Stimulated activated CD8-positive, alpha-beta memory T cell treated with anti-CD3 and anti-CD28 coated beads, Interleukin-7, amount 100 ng/mL, for 1 hour (primary cell): ENCODE measurements around the gene ADAT2.
A peak's percentile ranks its signal among the peaks of the same experiment; 100 is the strongest.
"Not testable (repeated sequence)": the region's sequence is repeated elsewhere in the genome, so short reads cannot be mapped to it uniquely, and the experiment has no call there.

Source experiments
- DNase-seq, 2 donors: peaks; one replicate each; pipeline ENCODE4 v3.0.0-alpha.2; 2020; ENCODE audit warnings: low read depth in 2 of 2

The ADAT2 gene

DNA sequence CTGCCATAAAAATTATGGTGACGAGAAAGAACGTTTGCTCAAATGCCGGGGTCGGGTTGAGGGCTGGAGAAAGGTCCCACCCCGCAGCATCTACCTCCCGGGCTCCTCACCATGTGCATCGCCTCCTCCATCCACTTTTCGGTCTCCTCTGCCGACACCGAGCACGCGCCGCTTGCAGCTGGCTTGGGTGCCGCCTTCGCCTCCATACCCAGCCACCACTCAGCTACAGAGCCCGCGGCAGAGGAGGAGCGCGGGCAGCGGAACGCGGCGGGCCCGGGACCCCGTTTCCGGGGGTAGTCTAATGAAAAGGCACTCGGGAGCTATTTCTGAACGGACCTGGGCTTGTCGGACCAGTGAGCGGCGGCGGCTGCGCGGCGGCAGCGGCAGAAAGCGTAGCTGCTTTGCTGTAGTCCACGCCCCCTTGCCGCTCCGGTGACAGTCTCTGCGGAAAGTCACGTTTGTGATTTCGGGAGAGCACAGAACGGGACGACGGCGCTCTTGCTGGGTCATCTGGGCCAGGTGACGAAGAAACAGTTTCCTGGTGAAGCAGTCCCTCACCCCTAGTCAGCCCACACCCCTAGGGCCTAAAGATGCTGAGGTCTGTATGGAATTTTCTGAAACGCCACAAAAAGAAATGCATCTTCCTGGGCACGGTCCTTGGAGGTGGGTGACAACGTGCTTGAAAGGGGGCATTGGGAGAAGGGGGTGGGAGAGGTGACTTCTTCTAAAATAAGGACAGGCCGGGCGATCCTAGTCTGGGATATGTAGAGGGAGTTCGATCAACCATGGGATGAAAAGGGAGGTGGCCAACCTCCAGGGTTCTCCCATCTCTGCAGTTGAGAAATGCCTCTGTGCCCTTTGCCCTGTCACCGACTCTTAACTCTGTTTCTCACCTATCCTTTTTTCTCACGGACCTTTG, at the start of gene ADAT2, which contains the start of gene PEX3:
Gene ADAT2, minus strand, starts transcription at position 243 of the 919 bp plus-strand sequence. Its CDS starts 37 bp downstream, at position 206.
Gene PEX3, plus strand, starts transcription at position 353 of the 919 bp plus-strand sequence. Its CDS starts 238 bp downstream, at position 591.
- DNase-seq = peak; percentile 80 to 85

DNA sequence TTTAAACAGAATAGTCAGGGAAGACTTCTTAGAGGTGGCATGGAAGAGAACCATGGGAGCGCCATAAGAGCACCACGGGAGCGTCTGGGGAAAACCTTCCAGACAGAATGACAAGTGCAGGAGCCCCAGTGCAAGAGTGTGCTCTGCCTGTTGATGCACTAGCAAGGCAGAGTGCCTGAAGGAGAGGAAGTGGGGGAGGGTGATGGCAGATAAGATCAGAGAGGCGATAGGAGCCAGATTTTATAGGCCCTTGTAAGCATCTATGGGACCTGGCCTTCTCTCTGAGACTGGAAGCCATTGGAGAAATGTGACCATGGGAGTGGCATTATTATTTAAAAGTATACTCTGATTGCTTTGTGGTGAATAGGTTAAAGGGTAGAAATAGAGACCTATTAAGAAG, 47.9 kb upstream of the ADAT2 start:
- DNase-seq = no peak

DNA sequence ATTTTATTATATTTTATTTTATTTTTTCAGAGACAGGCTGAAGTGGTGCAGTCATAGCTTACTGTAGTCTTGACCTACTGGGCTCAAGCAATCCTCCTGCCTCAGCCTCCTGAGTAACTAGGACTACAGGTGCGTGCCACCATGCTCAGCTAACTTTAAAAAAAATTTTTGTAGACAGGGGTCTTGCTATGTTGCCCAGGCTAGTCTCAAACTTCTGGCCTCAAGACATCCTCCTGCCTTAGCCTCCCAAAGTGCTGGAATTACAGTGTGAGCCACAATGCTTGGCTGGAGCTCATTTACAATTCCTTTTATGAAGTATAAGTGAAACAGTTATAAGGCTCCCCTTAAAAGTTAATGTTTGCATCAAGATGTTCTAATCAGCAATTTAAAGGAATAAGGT, 46.5 kb upstream of the ADAT2 start:
- no peak for DNase-seq

DNA sequence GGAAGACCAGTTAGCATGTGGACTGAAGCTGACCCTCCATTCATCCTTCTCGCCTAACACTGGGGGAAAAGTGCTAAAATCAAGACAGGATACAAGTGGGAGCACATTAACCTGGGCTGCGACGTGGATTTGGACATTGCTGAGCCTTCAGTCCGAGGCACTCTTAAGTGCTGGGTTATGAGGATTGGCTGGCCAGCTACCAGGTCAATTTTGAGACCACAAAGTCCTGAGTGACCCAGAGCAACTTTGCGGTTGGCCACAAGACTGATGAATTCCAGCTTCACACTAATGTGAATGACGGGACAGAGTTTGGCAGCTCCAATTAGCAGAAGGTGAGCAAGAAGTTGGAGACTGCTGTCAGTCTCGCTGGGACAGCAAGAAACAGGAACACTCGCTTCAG, 40.3 kb upstream of the ADAT2 start:
- DNase-seq = no peak

DNA sequence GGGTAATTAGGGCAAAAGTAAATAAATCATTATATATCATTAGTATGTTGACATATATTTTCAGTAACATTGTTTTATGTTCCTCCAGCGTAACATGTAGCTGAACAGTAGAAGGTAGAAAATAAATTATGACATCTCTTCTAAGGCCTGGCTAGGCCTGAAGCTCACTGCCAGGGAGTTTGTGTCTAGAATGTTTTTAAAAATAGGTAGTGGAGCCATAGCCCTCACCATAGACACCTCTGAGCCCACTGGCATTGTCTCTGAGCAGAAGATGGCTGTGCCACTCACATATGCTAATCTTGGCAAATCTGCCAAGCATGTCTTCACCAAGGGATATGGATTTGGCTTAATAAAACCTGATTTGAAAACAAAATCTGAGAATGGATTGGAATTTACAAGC, 39.7 kb upstream of the ADAT2 start:
- DNase-seq = no peak

DNA sequence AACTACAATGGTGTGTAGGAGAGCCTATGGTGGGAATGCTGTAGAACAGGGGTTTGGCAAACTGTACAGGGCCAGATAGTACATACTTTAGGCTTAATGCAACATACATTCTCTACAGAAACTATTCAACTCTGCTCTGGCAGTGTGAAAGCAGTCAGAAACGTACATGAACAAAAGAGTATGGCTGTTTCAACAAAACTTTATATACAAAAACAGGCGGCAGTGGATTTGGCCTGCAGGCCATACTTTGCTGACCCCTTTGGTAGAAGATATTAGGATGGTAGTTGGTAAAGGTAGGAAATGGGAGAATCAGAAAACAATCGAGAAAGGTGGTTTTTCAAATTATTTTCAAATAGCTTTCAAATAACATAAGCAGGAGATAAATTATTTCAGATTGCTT, 36.3 kb upstream of the ADAT2 start:
- no peak for DNase-seq

DNA sequence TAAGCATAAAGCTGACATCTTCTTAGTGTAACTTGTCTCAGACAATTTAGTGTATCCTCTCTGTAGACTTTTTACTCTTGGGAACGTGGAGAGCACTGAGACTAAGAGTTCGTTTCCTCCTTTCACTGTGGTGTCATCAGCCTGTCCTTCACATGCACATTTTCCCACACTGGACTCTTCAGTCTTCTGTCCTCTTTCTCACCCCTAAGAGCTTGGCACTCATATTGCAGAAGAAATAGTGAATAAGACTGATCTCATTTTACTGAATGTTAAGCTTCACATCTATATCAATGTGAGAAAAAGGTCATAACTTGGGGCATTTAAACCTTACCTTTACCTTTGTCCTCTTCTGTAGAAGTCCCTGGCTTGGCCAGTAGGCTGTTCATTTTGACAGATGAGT, 35.5 kb upstream of the ADAT2 start:
- no peak for DNase-seq

DNA sequence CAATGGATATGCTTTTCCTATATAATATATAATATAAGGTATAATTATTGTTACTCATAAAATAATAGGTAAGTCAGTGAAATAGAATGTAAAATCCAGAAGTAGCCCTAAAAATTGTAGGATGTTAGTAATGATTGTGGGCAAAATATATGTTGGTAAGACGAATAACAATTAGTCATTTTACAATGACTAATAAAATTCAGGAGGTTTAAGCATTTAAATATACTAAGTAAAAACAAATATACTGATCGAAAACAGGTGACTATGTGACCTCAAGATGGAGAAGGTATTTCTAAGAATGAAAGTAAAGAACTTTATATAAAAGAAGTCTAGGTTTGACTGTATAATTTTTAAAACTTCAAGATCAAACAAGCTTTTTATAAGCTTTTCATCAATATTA, 32.1 kb upstream of the ADAT2 start:
- no peak for DNase-seq

DNA sequence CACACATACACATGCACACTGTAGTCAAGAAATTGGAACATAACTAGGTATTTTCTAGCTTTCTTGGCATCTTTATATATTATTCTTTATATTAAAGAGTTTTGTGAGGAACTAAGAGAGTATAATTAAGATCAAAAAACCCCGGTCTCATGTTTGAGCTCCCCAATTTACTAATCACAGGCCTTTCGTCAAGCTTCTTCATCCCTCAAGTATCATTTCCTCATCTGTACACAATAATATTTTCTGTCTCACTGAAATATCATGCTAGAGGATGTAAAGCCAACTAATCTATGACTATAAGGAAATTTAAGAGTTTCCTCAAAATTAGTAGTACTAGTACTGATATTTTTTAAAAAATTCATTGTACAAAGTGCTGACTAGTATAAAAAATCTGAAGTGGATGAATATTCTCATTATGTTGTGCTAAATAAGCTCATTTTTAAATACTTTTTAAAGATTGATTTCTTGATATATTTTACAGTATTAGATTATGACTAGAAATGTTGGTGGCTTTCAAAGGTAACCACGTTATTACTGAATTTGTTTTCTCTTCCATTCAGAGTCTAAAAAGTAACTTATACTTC, 28.1 kb upstream of the ADAT2 start:
- DNase-seq = no peak

DNA sequence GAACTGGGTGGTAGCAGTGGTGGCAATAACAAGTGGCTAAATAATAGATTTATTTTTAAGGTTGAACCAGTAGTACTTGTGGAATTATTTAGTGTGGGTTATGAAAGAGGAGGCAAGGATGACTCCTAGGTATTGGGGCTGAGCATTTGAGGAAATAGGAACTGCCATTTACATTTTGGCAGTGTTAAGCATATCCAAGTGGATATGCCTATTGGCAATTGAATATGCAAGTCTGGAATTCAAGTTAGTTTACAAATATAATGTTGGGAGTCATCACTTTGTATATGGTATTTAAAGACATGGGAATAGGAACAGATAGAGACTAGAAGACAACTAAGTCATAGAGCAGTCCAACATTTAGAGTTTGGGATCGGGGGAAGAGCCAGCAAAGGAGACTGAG, 26.1 kb upstream of the ADAT2 start:
- DNase-seq = no peak

DNA sequence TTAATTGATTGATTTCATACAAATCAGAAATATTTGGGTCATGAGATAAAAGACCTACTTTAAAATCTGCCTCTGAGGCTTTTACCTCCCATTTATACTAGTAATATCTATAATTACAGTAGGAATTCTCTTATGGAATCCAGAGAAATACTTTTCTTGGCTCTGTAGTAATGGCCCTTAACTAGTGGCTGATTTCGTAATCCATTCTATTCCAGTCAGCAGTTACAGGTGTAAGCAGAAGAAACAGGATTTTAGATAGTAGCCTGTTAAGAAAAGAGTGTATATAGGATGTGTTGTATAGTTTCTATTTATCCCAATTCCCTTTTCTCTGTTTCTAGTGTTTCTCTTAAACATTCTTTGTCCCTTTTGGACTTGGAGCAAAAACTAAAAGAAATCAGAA, 21.3 kb upstream of the ADAT2 start:
- no peak for DNase-seq

DNA sequence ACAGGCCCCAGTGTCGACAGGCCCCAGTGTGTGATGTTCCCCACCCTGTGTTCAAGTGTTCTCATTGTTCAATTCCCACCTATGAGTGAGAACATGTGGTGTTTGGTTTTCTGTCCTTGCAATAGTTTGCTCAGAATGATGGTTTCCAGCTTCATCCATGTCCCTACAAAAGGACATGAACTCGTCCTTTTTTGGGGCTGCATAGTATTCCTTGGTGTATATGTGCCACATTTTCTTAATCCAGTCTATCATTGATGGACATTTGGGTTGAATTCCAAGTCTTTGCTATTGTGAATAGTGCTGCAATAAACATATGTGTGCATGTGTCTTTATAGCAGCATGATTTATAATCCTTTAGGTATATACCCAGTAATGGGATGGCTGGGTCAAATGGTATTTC, 18.3 kb upstream of the ADAT2 start:
- not testable (repeated sequence) for DNase-seq

DNA sequence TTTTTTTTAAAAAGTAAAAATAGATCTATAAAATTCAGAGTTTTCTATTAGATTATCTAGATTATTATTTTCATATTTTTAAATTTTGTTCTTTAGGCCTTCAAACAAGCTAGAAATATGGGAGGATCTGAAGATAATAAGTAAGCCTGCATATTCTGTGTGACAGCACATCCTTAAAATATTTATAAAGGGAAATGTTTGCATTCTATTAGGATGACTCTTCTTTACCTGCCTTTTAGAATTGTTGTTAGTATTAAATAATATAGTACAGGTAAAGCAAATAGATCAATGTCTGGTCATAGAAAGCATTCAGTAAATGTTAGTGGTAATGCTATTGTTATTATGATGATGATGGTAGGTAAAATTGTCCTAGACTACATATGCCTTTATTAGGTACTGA, 17.5 kb upstream of the ADAT2 start:
- no peak for DNase-seq

DNA sequence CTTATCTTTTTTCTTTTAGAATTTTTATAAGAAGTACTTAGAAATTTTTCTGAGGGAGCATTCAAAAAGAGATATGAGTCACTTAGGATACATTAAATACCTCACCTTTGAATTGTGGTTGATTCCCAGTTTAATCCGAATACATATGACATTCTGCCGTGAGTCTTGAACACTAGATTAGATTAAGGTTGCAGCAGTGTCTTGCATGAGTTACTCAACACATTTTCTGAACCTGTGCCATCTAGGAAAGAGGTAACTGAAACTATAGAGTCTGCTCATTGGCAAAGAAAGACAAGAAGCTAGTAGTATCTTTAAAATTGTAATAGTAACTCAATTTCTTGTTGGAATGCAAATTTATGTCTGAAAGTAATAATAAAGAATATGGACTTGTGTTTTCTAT, 15.1 kb upstream of the ADAT2 start:
- DNase-seq = no peak

DNA sequence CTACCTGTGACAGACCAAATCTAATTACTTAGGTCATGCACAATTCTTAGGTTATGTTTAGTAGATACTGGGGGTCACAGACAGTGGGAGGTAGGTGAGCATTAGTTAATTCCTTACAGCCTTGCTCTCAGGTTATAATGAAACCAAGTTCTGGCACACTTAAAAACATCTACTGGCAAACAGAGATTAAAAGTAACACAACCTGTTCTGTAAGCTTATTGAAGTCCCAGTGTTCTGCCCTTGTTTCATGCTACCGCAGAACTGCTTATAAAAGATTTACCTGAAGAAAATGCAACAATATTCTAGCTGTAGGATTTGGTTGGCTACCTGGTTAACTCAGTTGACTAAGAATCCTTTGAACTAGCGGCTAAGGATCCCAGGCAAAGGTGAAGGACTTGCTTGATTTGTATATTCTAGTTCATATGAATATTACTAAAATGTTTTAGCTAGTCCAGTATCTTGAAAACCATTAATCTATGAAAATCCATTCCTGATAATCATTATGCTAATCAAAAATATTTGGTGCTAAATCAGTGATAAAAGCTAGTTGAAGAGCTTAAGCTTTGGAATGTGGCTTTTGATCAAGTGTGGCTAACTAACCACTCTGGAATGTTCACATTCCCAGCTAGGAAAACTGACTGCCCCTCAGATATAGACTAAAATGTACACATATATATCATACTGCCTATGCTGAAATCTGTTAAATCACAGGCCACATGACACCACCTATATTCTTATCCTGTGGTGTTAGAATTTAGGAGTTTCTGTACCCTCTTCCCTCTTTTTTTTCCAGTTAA, 7.3 kb upstream of the ADAT2 start:
- DNase-seq = no peak

DNA sequence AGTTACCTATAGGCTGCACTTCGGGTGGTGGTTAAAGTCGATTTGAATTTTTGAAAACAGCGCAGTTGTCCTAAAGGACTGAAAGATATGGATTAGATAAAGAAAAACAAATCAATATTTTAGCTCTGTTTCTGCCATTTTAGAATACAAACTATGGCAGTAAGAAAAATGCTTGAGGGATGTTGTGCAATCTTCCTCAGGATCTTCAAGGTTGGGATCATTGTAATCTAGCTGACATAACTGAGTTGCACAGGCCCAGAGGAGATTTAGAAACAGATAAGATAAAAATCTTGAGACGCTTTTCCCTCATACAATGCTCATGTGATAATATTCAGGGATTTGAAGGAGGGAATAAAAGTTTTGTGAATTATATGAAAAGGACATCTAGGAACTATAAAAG, 1.0 kb upstream of the ADAT2 start:
- no peak for DNase-seq

DNA sequence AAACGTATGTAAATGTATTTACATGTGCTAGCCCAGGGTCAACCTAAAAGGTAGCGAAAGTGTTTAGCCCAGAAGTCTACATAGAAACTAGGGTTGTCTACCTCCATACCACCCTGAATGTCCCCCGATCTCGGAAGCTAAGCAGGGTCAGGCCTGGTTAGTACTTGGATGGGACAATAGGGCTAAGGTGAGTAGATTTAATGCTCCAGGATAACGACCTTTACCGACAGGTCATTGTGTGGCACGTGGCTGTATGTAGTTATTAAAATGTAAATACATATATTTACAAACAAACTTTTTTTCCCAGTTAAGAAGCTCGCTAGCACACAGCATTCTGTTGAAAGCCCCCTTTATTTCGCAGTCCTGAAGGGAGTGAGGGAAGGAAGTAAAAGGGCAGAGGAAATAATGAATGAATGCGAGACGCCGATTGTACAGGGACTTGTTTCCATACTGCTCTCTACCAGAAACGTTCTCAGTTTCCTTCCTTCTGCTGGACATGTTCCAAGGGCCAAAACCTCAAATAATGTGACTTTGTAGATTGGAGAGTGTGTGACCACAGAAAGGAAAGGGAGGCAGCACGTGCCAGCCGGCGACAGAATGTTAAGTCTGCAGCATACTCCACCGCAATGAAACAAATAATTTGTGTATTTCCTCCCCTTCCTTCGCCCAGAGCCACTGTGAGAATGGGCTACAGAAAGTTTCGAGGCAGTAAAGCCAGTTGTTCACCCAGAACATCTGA, 612 bp downstream of the ADAT2 start:
- DNase-seq = peak; percentile 0 to 23

DNA sequence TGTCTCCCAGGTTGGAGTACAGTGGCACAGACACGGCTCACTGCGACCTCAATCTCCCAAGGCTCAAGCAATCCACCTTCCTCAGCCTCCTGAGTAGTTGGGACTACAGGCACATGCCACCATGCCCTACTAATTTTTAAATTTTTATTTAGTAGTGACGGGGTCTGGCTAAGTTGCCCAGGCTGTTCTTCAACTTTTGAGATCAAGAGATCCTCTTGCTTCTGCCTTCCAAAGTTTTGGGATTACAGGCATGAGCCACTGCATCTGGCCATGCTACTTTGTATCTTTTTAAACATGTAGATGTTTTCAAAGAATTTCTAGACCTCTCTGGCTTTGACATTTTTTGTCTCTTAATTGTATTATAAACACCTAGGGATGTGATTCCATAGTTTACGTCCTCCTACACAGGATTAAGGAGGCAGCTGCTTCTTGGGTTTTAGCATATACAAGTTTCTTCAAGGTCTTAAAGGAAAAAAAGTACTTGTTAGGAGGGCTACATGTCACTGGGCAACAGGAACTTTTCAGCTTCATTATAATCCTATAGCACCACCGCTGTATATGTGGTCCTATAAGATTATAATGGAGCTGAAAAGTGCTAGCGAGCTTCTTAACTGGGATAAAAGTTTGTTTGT, 1.3 kb downstream of the ADAT2 start:
- no peak for DNase-seq

DNA sequence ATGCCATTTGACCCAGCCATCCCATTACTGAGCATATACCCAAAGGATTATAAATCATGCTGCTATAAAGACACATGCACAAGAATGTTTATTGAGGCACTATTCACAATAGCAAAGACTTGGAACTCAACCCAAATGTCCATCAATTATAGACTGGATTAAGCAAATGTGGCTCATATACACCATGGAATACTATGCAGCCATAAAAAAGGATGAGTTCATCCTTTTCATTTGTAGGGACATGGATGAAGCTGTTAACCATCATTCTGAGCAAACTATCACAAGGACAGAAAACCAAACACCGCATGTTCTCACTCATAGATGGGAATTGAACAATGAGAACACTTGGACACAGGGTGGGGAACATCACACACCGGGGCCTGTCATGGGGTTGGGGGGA, 2.6 kb downstream of the ADAT2 start:
- DNase-seq = not testable (repeated sequence)

DNA sequence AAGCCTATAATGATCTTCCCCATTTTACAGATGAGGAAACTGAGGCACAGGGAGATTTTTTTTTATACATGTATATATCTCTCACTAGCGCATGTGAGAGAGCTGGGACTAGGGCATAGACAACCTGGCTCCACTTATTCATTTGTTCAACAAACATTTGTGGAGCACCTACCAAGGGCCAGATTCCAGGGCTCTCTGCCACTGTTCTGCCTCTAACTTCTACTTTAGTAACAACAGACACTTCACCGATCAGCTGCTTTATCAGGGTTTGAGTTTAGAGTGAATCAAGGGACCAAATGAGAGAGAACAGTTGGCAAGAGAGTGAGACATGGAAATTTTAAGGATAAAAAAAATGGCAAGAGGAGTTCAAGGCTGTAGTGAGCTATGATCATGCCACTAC, 7.4 kb downstream of the ADAT2 start:
- DNase-seq = no peak
